GM12878 (cell line): ENCODE results near the gene ZNRF3. TPM values are rescaled to one million over a fixed set of nuclear protein-coding genes. Genes with fewer than 3 reads are reported as not detected.

Experiments used
- ATAC-seq: fragments of 200-7000 bp; cut with Tn5 transposase; 3 replicates; pipeline ENCODE4 v1.9.1; 2020; ENCODE audit warnings: mild to moderate bottlenecking, moderate library complexity
- BruUV-seq: library from RNA; stranded (reverse); fragments of 400-500 nt; replicated peaks from 2 replicates; lab custom pipeline; 2021; lab: Mats Ljungman, UMichigan
- CTCF ChIA-PET: fragments of 300-600 bp; sonication (Branson Sonifier 250); formaldehyde crosslinking; extraction: SDS; loops from one replicate; lab custom pipeline; 2021; ENCODE audit warnings: inconsistent platforms; lab: Yijun Ruan, JAX
- POLR2A ChIA-PET: fragments of 350-600 bp; formaldehyde crosslinking; extraction: SDS; loops from one replicate; lab custom pipeline; 2021; ENCODE audit warnings: inconsistent platforms; lab: Charles Lee
- RAD21 ChIA-PET: fragments of 300-600 bp; sonication (Branson Sonifier 250); formaldehyde crosslinking; loops from one replicate; lab custom pipeline; 2023; ENCODE audit warnings: antibody characterized with exemption; ENCODE audit not compliant: unreplicated experiment; lab: Charles Lee
- SMC1A ChIA-PET: fragments of 300-600 bp; sonication (Branson Sonifier 250); formaldehyde crosslinking; loops from one replicate; lab custom pipeline; 2023; ENCODE audit not compliant: unreplicated experiment, uncharacterized antibody; lab: Charles Lee
- DNase-seq: peaks from one replicate; pipeline ENCODE4 v3.0.0-alpha.2; 2011; ENCODE audit warnings: low read depth, low spot score
- FAIRE-seq: peaks from 3 replicates; lab custom pipeline; 2011; peaks lifted over from hg19 to GRCh38; lab: Jason Lieb, UNC
- H2AFZ ChIP-seq: 2 replicates; pipeline ENCODE4 v1.6.0; 2011; ENCODE audit warnings: low read depth, low read length, control low read depth; ENCODE audit not compliant: control insufficient read depth
- H3K27ac ChIP-seq: 2 replicates; pipeline ENCODE4 v1.5.1; 2011; ENCODE audit warnings: control low read depth; ENCODE audit not compliant: control insufficient read depth, insufficient read depth
- H3K27me3 ChIP-seq, 2 experiments: replicated peaks in 1 of 2; 2 replicates each; pipeline versions ENCODE4 v1.6.0 to v1.6.1; 2011; ENCODE audit warnings: low read length in 1 of 2; ENCODE audit not compliant: control insufficient read depth in 2 of 2, insufficient read depth in 2 of 2
- H3K36me3 ChIP-seq, 2 experiments: 2 replicates each; pipeline ENCODE4 v1.5.1; 2011; ENCODE audit warnings: low read length in 1 of 2; ENCODE audit not compliant: control insufficient read depth in 2 of 2, insufficient read depth in 2 of 2
- H3K4me1 ChIP-seq: 2 replicates; pipeline ENCODE4 v1.6.1; 2011; ENCODE audit warnings: mild to moderate bottlenecking, low read length, moderate library complexity, mixed read lengths; ENCODE audit not compliant: control insufficient read depth, insufficient read depth
- H3K4me2 ChIP-seq: 2 replicates; pipeline ENCODE4 v1.6.0; 2011; ENCODE audit warnings: control low read depth; ENCODE audit not compliant: control insufficient read depth, insufficient read depth
- H3K4me3 ChIP-seq: fragments of 200-600 bp; sonication (generic); 2 replicates; pipeline ENCODE4 v1.5.1; 2016
- H3K79me2 ChIP-seq: 2 replicates; pipeline ENCODE4 v1.6.0; 2011; ENCODE audit warnings: low read length; ENCODE audit not compliant: control insufficient read depth, insufficient read depth
- H3K9ac ChIP-seq: 2 replicates; pipeline ENCODE4 v1.8.0; 2011; ENCODE audit warnings: low read length, control low read depth, mixed read lengths; ENCODE audit not compliant: control insufficient read depth, insufficient read depth
- H3K9me3 ChIP-seq: replicated peaks from 3 replicates; pipeline ENCODE4 v1.5.1; 2011; ENCODE audit warnings: mild to moderate bottlenecking, low read length; ENCODE audit not compliant: control insufficient read depth, insufficient read depth
- H4K20me1 ChIP-seq: 2 replicates; pipeline ENCODE4 v1.6.0; 2011; ENCODE audit not compliant: control insufficient read depth, insufficient read depth
- IKZF2 ChIP-seq, 2 experiments: fragments of 450-650 bp; IDR thresholded peaks; 2 replicates each; pipeline ENCODE4 v1.6.1; 2017; ENCODE audit warnings: mild to moderate bottlenecking in 2 of 2, moderate library complexity in 2 of 2
- MEF2B ChIP-seq: fragments of 450-650 bp; IDR thresholded peaks from 2 replicates; pipeline ENCODE4 v1.6.1; 2018; ENCODE audit warnings: mild to moderate bottlenecking, moderate library complexity; ENCODE audit not compliant: partially characterized antibody, poor library complexity, severe bottlenecking
- NR2C1 ChIP-seq: fragments of 450-650 bp; IDR thresholded peaks from 2 replicates; pipeline ENCODE4 v1.6.1; 2017; ENCODE audit warnings: antibody characterized with exemption, mild to moderate bottlenecking, moderate library complexity
- SMARCA5 ChIP-seq: fragments of 450-650 bp; IDR thresholded peaks from 2 replicates; pipeline ENCODE4 v1.6.1; 2017; ENCODE audit warnings: mild to moderate bottlenecking
- SMC3 ChIP-seq: IDR thresholded peaks from 2 replicates; pipeline ENCODE4 v1.6.1; 2011; ENCODE audit warnings: low read length, improper control_type of control experiment, borderline replicate concordance
- TCF7 ChIP-seq: IDR thresholded peaks from 2 replicates; pipeline ENCODE4 v1.6.1; 2014; ENCODE audit warnings: antibody characterized with exemption, borderline replicate concordance
- ZNF622 ChIP-seq: fragments of 450-650 bp; IDR thresholded peaks from 2 replicates; pipeline ENCODE4 v1.6.1; 2017; ENCODE audit warnings: mild to moderate bottlenecking, inconsistent platforms
- WGBS: methylation state at CpG from one replicate; pipeline ENCODE4 v1.1.6; 2016; ENCODE audit warnings: low lambda C conversion rate; ENCODE audit not compliant: insufficient replicate concordance, insufficient coverage; ENCODE audit errors: missing lambda C conversion rate; 5-methylcytosine and 5-hydroxymethylcytosine counted together
- in situ Hi-C: fragments of 300-500 bp; cut with MboI; formaldehyde crosslinking; loops from 9 replicates; pipeline ENCODE4 v1.14.3; 2018; ENCODE audit warnings: mixed read lengths
- intact Hi-C: fragments of 100-400 bp; cut with micrococcal nuclease; formaldehyde crosslinking; loops from one replicate; pipeline ENCODE4 v1.14.2; 2022; ENCODE audit not compliant: unreplicated experiment
- polyA plus RNA-seq, 11 experiments: library from polyadenylated mRNA; depleted of rRNA in 4 of 11; unstranded in 6 of 11; stranded (reverse) in 5 of 11; fragments of >200 nt; fragmentation: Nextera tagmentation in 4 of 11; fragmentation: Illumina TruSeq in 1 of 11; extraction: Ambion mirVana in 4 of 11; extraction: Trizol in 1 of 11; gene quantifications; 1 replicate in 1 of 11; 2 replicates in 10 of 11; pipeline versions ENCODE4 v1.2.1 to v1.2.3, GENCODE V29; 2011 to 2016; ENCODE audit warnings: inconsistent platforms in 2 of 11, missing spikeins in 2 of 11, low read depth in 1 of 11
- total RNA-seq, 4 experiments: library from RNA; depleted of rRNA in 3 of 4; stranded (reverse); fragments of >200 nt in 3 of 4; fragmentation: Illumina TruSeq in 1 of 4; extraction: Trizol in 1 of 4; gene quantifications; 2 replicates each; pipeline versions ENCODE4 v1.2.1 to v1.2.3, GENCODE V29; 2013 to 2021
- TF ChIP-seq, protein P1 (sequence below): fragments of 450-650 bp; formaldehyde crosslinking; IDR thresholded peaks from 2 replicates; pipeline ENCODE4 v1.5.0; 2022; ENCODE audit warnings: mild to moderate bottlenecking, missing genetic modification characterization

ZNRF3 gene
- total and polyA plus RNA-seq, 10 of the 15 experiments (the other 5 are each of a cell fraction or from before 2014, with no cell fraction given): 0.05 to 2.4 (median 0.46) TPM

DNA sequence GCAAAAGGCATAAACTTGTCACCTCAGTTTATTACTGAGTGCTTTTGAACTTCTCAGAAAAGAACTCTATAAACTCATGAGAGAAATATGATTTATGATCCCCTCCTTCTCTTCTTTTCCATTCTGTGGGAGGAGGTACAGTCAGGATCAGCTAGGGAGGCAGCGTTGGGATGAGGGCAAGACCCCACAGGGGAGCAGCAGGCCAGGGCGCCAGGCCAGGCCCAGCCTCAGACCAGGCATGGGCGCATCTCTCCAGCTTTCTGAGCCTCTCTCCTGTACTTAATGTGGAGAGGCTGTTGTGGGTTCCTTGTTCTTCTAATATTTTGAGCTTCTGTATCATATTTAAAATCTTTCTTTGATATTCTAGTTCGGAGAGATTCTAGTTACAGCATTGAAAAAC is 106.5 kb downstream of the ZNRF3 start (continued):
- TF ChIP-seq ZNF622 (no peak), SMC3 (no peak)
- TF ChIP-seq, protein P1, sequence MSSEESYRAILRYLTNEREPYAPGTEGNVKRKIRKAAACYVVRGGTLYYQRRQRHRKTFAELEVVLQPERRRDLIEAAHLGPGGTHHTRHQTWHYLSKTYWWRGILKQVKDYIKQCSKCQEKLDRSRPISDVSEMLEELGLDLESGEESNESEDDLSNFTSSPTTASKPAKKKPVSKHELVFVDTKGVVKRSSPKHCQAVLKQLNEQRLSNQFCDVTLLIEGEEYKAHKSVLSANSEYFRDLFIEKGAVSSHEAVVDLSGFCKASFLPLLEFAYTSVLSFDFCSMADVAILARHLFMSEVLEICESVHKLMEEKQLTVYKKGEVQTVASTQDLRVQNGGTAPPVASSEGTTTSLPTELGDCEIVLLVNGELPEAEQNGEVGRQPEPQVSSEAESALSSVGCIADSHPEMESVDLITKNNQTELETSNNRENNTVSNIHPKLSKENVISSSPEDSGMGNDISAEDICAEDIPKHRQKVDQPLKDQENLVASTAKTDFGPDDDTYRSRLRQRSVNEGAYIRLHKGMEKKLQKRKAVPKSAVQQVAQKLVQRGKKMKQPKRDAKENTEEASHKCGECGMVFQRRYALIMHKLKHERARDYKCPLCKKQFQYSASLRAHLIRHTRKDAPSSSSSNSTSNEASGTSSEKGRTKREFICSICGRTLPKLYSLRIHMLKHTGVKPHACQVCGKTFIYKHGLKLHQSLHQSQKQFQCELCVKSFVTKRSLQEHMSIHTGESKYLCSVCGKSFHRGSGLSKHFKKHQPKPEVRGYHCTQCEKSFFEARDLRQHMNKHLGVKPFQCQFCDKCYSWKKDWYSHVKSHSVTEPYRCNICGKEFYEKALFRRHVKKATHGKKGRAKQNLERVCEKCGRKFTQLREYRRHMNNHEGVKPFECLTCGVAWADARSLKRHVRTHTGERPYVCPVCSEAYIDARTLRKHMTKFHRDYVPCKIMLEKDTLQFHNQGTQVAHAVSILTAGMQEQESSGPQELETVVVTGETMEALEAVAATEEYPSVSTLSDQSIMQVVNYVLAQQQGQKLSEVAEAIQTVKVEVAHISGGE (CRISPR knock-in tag): no peak

DNA sequence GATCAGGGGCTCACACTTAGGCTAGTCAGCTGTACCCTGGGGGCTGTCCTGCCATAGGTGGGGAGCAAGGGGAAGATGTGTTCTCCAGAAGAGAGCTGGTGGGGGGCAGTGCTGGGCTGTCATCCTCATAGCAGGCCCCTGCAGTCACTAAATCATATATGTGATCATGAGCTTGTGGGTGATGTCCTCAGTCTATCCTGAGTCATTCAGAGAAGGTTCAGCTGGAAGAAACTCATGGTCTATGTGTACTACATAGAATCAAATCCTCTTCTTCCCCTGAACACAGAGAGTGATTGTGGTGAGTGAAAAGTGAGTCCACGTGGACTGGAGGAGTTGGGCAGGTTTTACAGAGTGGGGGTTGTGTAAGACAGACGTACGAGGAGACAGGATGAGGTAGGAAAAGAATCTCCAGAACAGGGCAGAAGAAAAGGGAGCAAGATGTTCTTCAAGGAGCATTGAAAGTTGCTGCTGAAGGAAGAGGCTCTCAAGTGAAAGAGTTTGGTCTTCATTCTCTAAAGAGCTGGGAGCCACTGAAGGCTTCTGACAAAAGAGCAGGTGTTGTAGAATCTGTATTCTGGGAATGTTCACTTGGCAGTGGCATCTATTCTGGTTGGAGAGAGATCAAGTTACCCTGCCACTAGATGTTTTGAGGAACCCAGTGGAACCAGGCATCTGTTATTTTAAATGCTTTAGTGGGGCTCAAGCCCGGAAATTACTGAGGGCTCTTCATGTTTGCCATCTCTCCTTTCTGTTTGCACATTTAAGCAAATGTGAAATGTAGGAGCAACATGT is 109.4 kb downstream of the ZNRF3 start:
- RAD21 ChIA-PET: interaction anchor here (1.3 to 2.1 kb wide), 2 partner anchors 16 to 24 kb away, joined by 3 to 8 read pairs; no protein-coding TSS in a partner anchor
- SMC1A ChIA-PET: interaction anchor here (0.6 to 2.1 kb wide), 5 partner anchors 9 to 43 kb away, joined by 3 to 6 read pairs (median 3); no protein-coding TSS in a partner anchor
- 19% methylated on average over 4 of the region's 4 CpGs for WGBS
- no peak overlapping the region for H3K4me3 ChIP-seq
- H3K79me2 ChIP-seq: no peaks in the 10 kb centered on the region
- no peaks in the 10 kb centered on the region for H4K20me1 ChIP-seq
- CTCF ChIA-PET: interaction anchor here (1.0 to 3.3 kb wide), 4 partner anchors 44 to 137 kb away, joined by 3 to 12 read pairs (median 3); no protein-coding TSS in a partner anchor
- peak; percentile 29; the same call in 2 of the 3 replicates for ATAC-seq
- in situ Hi-C loops: no loop called here
- no peaks in the 10 kb centered on the region for H3K9me3 ChIP-seq
- no peak overlapping the region for H3K27ac ChIP-seq
- H2AFZ ChIP-seq: no peak overlapping the region
- no peak for DNase-seq
- no peaks in the 10 kb centered on the region for H3K36me3 ChIP-seq
- no peaks in the 10 kb centered on the region for H3K27me3 ChIP-seq
- TF ChIP-seq IKZF2 (IDR thresholded peaks at IDR 0.05) (peak in 1 of 2 experiments; percentile 21; a peak in 1 of 4 replicates), SMARCA5 (no peak), NR2C1 (no peak), MEF2B (no peak), TCF7 (no peak)
- TF ChIP-seq, all 136 proteins: peak for 1
- POLR2A ChIA-PET: interaction anchor here (0.9 to 1.7 kb wide), 3 partner anchors 13 to 27 kb away, joined by 3 to 7 read pairs (median 4); no protein-coding TSS in a partner anchor
- intact Hi-C loops: no loop called here
- no TSS peak for BruUV-seq
- Histone ChIP-seq H3K4me2 (no peak overlapping the region), H3K9ac (no peak overlapping the region), H3K4me1 (no peaks in the 10 kb centered on the region)
- FAIRE-seq: no peak
